ENCODE data around the gene OTOP3.

The OTOP3 gene

DNA sequence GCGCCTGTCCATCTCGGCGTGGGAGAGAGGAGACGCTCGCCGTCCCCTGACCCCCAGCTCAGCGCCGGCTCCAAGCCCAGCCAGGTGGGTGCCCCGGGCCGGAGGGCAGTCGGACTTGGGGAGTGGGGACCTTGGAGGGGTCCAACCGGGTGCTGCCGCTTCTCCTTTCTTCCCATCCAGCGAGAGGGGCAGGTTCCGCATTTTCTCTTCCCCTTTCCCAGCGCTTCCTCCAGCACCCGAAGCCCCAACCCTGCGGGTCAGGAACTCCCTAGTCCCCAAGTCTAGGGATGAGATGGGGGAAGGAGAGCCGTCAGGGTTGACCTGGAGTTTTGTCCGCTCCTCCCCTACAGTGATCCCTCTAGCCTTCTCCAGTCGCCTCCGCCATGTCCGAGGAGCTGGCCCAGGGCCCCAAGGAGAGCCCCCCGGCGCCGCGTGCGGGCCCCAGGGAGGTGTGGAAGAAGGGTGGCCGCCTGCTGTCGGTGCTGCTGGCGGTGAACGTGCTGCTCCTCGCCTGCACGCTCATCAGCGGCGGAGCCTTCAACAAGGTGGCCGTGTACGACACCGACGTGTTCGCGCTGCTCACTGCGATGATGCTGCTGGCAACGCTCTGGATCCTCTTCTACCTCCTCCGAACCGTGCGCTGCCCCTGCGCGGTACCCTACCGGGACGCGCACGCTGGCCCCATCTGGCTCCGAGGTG, 11.3 kb upstream of the OTOP3 start, which contains the start of gene OTOP2:
Gene OTOP2, plus strand, starts transcription at position 24 of the 699 bp plus-strand sequence. Its CDS starts 360 bp downstream, at position 384.
- Histone ChIP-seq H3K4me3 (ENCODE audit: low read depth, low read length) (peak within 1 kb of the TSS; percentile 59), H3K4me1 (ENCODE audit: control insufficient read depth, insufficient read depth, low read length) (peaks cover 6% of the 10 kb centered on the region; the same call in 1 of the 2 replicates), H3K27ac (ENCODE audit: low read depth, low read length) (no peak within 1 kb of the TSS), H3K9me3 (ENCODE audit: control insufficient read depth, insufficient read depth, low read length) (no peaks in the 10 kb centered on the region), H3K9ac (ENCODE audit: low read depth, low read length) (no peak within 1 kb of the TSS), H3K27me3 (ENCODE audit: control insufficient read depth, insufficient read depth, low read length) (peaks cover 78% of the 10 kb centered on the region), H3K36me3 (ENCODE audit: control insufficient read depth, insufficient read depth, low read length) (no peaks in the 10 kb centered on the region)

DNA sequence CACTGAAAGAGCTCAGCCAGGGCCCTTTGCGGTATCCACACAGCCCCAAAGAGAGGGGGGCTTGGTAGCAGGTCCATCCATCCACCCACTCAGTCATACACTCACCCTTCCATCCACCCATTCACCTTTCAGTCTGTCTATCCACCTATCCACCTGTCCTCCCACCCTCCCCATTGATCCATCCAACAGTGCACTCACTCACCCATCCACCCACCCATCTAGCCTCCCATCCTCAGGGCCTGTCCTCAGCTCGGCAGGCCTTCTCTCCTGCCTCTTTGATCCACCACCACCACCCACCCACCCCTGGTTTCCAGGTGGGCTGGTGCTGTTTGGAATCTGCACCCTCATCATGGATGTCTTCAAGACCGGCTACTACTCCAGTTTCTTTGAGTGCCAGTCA, 10.5 kb upstream of the OTOP3 start:
- H3K27me3 ChIP-seq (ENCODE audit: control insufficient read depth, insufficient read depth, low read length) = peaks cover 78% of the 10 kb centered on the region
- no peaks in the 10 kb centered on the region for H3K36me3 ChIP-seq (ENCODE audit: control insufficient read depth, insufficient read depth, low read length)
- H3K9ac ChIP-seq (ENCODE audit: low read depth, low read length) = no peak overlapping the region
- H3K4me1 ChIP-seq (ENCODE audit: control insufficient read depth, insufficient read depth, low read length) = peaks cover 6% of the 10 kb centered on the region; the same call in 1 of the 2 replicates
- H3K4me3 ChIP-seq (ENCODE audit: low read depth, low read length) = no peak overlapping the region
- no peaks in the 10 kb centered on the region for H3K9me3 ChIP-seq (ENCODE audit: control insufficient read depth, insufficient read depth, low read length)
- H3K27ac ChIP-seq (ENCODE audit: low read depth, low read length) = no peak overlapping the region

GRCh38 chr17:74928786-74929185, 6.9 kb upstream of the OTOP3 start:
- H3K36me3 ChIP-seq (ENCODE audit: control insufficient read depth, insufficient read depth, low read length) = no peaks in the 10 kb centered on the region
- no peak overlapping the region for H3K4me3 ChIP-seq (ENCODE audit: low read depth, low read length)
- H3K9ac ChIP-seq (ENCODE audit: low read depth, low read length) = no peak overlapping the region
- H3K4me1 ChIP-seq (ENCODE audit: control insufficient read depth, insufficient read depth, low read length) = 0 out of 2 replicates have a peak, but pooled peaks cover 4% of the 10 kb centered on the region
- H3K9me3 ChIP-seq (ENCODE audit: control insufficient read depth, insufficient read depth, low read length) = no peaks in the 10 kb centered on the region
- no peak overlapping the region for H3K27ac ChIP-seq (ENCODE audit: low read depth, low read length)
- peaks cover 70% of the 10 kb centered on the region for H3K27me3 ChIP-seq (ENCODE audit: control insufficient read depth, insufficient read depth, low read length)

GRCh38 chr17:74930535-74931036, 5.1 kb upstream of the OTOP3 start:
- Histone ChIP-seq H3K36me3 (ENCODE audit: control insufficient read depth, insufficient read depth, low read length) (no peaks in the 10 kb centered on the region), H3K27me3 (ENCODE audit: control insufficient read depth, insufficient read depth, low read length) (peaks cover 70% of the 10 kb centered on the region), H3K9me3 (ENCODE audit: control insufficient read depth, insufficient read depth, low read length) (no peaks in the 10 kb centered on the region), H3K9ac (ENCODE audit: low read depth, low read length) (no peak overlapping the region), H3K4me3 (ENCODE audit: low read depth, low read length) (no peak overlapping the region), H3K4me1 (ENCODE audit: control insufficient read depth, insufficient read depth, low read length) (0 out of 2 replicates have a peak, but pooled peaks cover 5% of the 10 kb centered on the region), H3K27ac (ENCODE audit: low read depth, low read length) (no peak overlapping the region)

DNA sequence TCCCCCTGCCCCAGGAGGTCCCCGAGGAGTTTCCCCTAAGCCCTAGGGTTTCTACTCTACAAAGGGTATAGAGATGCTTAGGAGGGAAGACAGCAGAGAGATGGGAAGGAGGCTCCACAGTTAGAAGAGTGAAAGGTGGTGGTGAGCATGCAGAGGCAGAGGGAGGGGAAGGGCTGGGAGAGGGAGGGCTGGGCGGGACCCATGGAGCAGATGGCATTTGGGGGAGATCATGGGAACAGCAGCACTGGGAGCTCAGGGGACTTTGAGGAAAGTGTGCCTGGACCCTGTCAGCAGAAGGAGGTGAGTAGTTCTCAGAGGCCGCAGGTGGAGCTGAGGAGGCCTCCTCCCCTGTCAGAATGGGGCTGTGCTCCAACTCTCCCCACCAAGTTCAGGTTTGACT, 650 bp upstream of the OTOP3 start:
- 0 out of 2 replicates have a peak, but pooled peaks cover 5% of the 10 kb centered on the region for H3K4me1 ChIP-seq (ENCODE audit: control insufficient read depth, insufficient read depth, low read length)
- H3K9ac ChIP-seq (ENCODE audit: low read depth, low read length) = no peak overlapping the region
- no peaks in the 10 kb centered on the region for H3K9me3 ChIP-seq (ENCODE audit: control insufficient read depth, insufficient read depth, low read length)
- peak overlapping the region; percentile 48; the same call in 1 of the 2 replicates for H3K4me3 ChIP-seq (ENCODE audit: low read depth, low read length)
- no peak overlapping the region for H3K27ac ChIP-seq (ENCODE audit: low read depth, low read length)
- no peaks in the 10 kb centered on the region for H3K36me3 ChIP-seq (ENCODE audit: control insufficient read depth, insufficient read depth, low read length)
- H3K27me3 ChIP-seq (ENCODE audit: control insufficient read depth, insufficient read depth, low read length) = peaks cover 76% of the 10 kb centered on the region

DNA sequence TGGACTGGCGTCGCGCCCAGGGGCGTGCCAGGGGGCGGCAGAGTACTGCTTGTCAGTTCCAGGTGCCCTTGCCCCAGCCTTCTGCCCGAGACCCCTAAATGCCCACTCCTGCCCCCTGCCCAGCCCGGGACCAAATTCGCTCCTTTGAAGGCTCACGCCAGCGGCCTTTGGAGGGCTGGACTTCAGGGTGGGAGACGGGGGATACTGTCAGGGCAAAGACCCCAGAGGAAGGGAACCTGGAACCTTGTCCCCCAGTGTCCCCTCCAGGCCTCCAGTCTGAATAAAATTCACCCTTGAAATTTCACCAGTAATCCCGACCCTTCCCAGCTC, 737 bp downstream of the OTOP3 start:
- Histone ChIP-seq H3K9me3 (ENCODE audit: control insufficient read depth, insufficient read depth, low read length) (no peaks in the 10 kb centered on the region), H3K9ac (ENCODE audit: low read depth, low read length) (no peak overlapping the region), H3K4me3 (ENCODE audit: low read depth, low read length) (no peak overlapping the region), H3K27me3 (ENCODE audit: control insufficient read depth, insufficient read depth, low read length) (peaks cover 72% of the 10 kb centered on the region), H3K36me3 (ENCODE audit: control insufficient read depth, insufficient read depth, low read length) (no peaks in the 10 kb centered on the region), H3K4me1 (ENCODE audit: control insufficient read depth, insufficient read depth, low read length) (0 out of 2 replicates have a peak, but pooled peaks cover 5% of the 10 kb centered on the region), H3K27ac (ENCODE audit: low read depth, low read length) (no peak overlapping the region)

GRCh38 chr17:74937064-74938051, 1.7 kb downstream of the OTOP3 start:
- 0 out of 2 replicates have a peak, but pooled peaks cover 5% of the 10 kb centered on the region for H3K4me1 ChIP-seq (ENCODE audit: control insufficient read depth, insufficient read depth, low read length)
- no peaks in the 10 kb centered on the region for H3K9me3 ChIP-seq (ENCODE audit: control insufficient read depth, insufficient read depth, low read length)
- peaks cover 72% of the 10 kb centered on the region for H3K27me3 ChIP-seq (ENCODE audit: control insufficient read depth, insufficient read depth, low read length)
- no peak overlapping the region for H3K27ac ChIP-seq (ENCODE audit: low read depth, low read length)
- H3K9ac ChIP-seq (ENCODE audit: low read depth, low read length) = no peak overlapping the region
- H3K36me3 ChIP-seq (ENCODE audit: control insufficient read depth, insufficient read depth, low read length) = no peaks in the 10 kb centered on the region
- no peak overlapping the region for H3K4me3 ChIP-seq (ENCODE audit: low read depth, low read length)

GRCh38 chr17:74938194-74938950, 2.7 kb downstream of the OTOP3 start:
- Histone ChIP-seq H3K27ac (ENCODE audit: low read depth, low read length) (no peak overlapping the region), H3K27me3 (ENCODE audit: control insufficient read depth, insufficient read depth, low read length) (peaks cover 62% of the 10 kb centered on the region), H3K36me3 (ENCODE audit: control insufficient read depth, insufficient read depth, low read length) (no peaks in the 10 kb centered on the region), H3K4me3 (ENCODE audit: low read depth, low read length) (no peak overlapping the region), H3K9me3 (ENCODE audit: control insufficient read depth, insufficient read depth, low read length) (no peaks in the 10 kb centered on the region), H3K9ac (ENCODE audit: low read depth, low read length) (no peak overlapping the region), H3K4me1 (ENCODE audit: control insufficient read depth, insufficient read depth, low read length) (0 out of 2 replicates have a peak, but pooled peaks cover 5% of the 10 kb centered on the region)

DNA sequence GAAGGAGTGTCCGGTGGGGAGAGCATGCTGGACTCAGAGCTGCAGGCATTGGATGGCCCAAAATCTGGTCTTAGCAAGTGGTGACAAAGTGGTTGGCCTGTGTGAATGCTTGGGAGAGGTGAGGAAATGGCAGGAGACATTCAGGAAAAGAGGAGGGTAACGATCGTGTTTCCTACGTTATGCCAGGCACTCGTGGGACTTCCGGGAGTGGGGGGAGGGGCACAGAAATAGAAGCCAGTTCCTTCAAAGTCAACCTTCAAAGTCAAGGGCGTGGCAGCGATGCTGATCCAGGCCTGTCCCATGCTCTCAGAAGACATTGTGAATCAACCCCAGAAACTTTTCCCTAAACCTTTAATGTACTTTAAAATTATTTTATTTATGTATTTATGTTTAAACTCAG, 3.8 kb downstream of the OTOP3 start:
- Histone ChIP-seq H3K27me3 (ENCODE audit: control insufficient read depth, insufficient read depth, low read length) (peaks cover 51% of the 10 kb centered on the region), H3K9me3 (ENCODE audit: control insufficient read depth, insufficient read depth, low read length) (no peaks in the 10 kb centered on the region), H3K4me3 (ENCODE audit: low read depth, low read length) (no peak overlapping the region), H3K9ac (ENCODE audit: low read depth, low read length) (no peak overlapping the region), H3K4me1 (ENCODE audit: control insufficient read depth, insufficient read depth, low read length) (peaks cover 12% of the 10 kb centered on the region), H3K36me3 (ENCODE audit: control insufficient read depth, insufficient read depth, low read length) (no peaks in the 10 kb centered on the region), H3K27ac (ENCODE audit: low read depth, low read length) (no peak overlapping the region)

- Histone ChIP-seq H3K27ac (ENCODE audit: low read depth, low read length) (no peak overlapping the region), H3K4me1 (ENCODE audit: control insufficient read depth, insufficient read depth, low read length) (peaks cover 7% of the 10 kb centered on the region), H3K9ac (ENCODE audit: low read depth, low read length) (no peak overlapping the region), H3K36me3 (ENCODE audit: control insufficient read depth, insufficient read depth, low read length) (no peaks in the 10 kb centered on the region), H3K27me3 (ENCODE audit: control insufficient read depth, insufficient read depth, low read length) (peaks cover 34% of the 10 kb centered on the region), H3K9me3 (ENCODE audit: control insufficient read depth, insufficient read depth, low read length) (no peaks in the 10 kb centered on the region), H3K4me3 (ENCODE audit: low read depth, low read length) (no peak overlapping the region)
These were observed 5.5 kb downstream of the OTOP3 start for GRCh38 chr17:74941128-74941725.
